ENCODE data around the gene ENDOV. TPM values are rescaled to one million over a fixed set of nuclear protein-coding genes. Genes with fewer than 3 reads are reported as not detected.

The ENDOV gene
- total and polyA plus RNA-seq, 8 donors, result 18.8 to 49.9 (median 40.6) TPM

- Histone ChIP-seq H3K36me3 (no peaks in the 10 kb centered on the region), H3K27me3 (peaks cover 0 to 10% of the 10 kb centered on the region in 2 donors), H3K27ac (peak overlapping the region; percentile 94 to 97), H3K4me1 (peaks cover 0 to 33% of the 10 kb centered on the region in 2 donors), H3K4me3 (peak overlapping the region; percentile 71 to 74), H3K9me3 (no peaks in the 10 kb centered on the region)
- intact Hi-C loops (cut with DNase I), result no loop called here
- DNase-seq, result peak in 2 of 4 donors; percentile 38 to 71
- no peak for TF ChIP-seq CTCF (IDR thresholded peaks at IDR 0.05)
- ATAC-seq, result peak; percentile 27
Measured at GRCh38 chr17:80453998-80454556, 39.1 kb downstream of the ENDOV start.

GRCh38 chr17:80454557-80455335 is 39.8 kb downstream of the ENDOV start:
- peak; percentile 98 for ATAC-seq
- peak overlapping the region; percentile 71 to 74 for H3K4me3 ChIP-seq
- peak; percentile 94 to 99 (median 98) for DNase-seq
- TF ChIP-seq CTCF (IDR thresholded peaks at IDR 0.05), result peak in 1 of 2 donors; percentile 6
- peaks cover 0 to 33% of the 10 kb centered on the region in 2 donors for H3K4me1 ChIP-seq
- no peaks in the 10 kb centered on the region for H3K36me3 ChIP-seq
- intact Hi-C loops (cut with DNase I), result no loop called here
- peaks cover 0 to 15% of the 10 kb centered on the region in 2 donors for H3K27me3 ChIP-seq
- no peaks in the 10 kb centered on the region for H3K9me3 ChIP-seq
- peak overlapping the region; percentile 94 to 97 for H3K27ac ChIP-seq

- Histone ChIP-seq H3K4me3 (peak overlapping the region; percentile 71 to 74), H3K4me1 (peaks cover 0 to 33% of the 10 kb centered on the region in 2 donors), H3K27ac (peak overlapping the region; percentile 94 to 97), H3K9me3 (no peaks in the 10 kb centered on the region), H3K27me3 (peaks cover 0 to 20% of the 10 kb centered on the region in 2 donors), H3K36me3 (no peaks in the 10 kb centered on the region)
- DNase-seq, result peak in 3 of 4 donors; percentile 50 to 89 (median 60)
- peak; percentile 62 for ATAC-seq
- TF ChIP-seq CTCF (IDR thresholded peaks at IDR 0.05), result no peak
- intact Hi-C loops (cut with DNase I), result no loop called here
Measured at GRCh38 chr17:80455336-80455710, 40.4 kb downstream of the ENDOV start.

- ATAC-seq (no peak), DNase-seq (peak in 1 of 4 donors; percentile 24)
- intact Hi-C loops (cut with DNase I), result no loop called here
- Histone ChIP-seq H3K4me3 (peak overlapping the region in 1 of 2 donors; percentile 74), H3K9me3 (no peaks in the 10 kb centered on the region), H3K27me3 (peaks cover 0 to 20% of the 10 kb centered on the region in 2 donors), H3K4me1 (peaks cover 0 to 33% of the 10 kb centered on the region in 2 donors), H3K27ac (peak overlapping the region; percentile 94 to 97), H3K36me3 (no peaks in the 10 kb centered on the region)
- no peak for TF ChIP-seq CTCF (IDR thresholded peaks at IDR 0.05)
Measured at GRCh38 chr17:80455784-80456183, 40.8 kb downstream of the ENDOV start.

All from left lung (tissue), 10 donors.